HCT116 (cell line): Measurements from ENCODE around the gene CDH22. TPM values are rescaled to one million over a fixed set of nuclear protein-coding genes. Genes with fewer than 3 reads are reported as not detected.

Experiments
- ATAC-seq: fragments of 200-7000 bp; cut with Tn5 transposase; 2 replicates; pipeline ENCODE4 v1.9.1; 2020; ENCODE audit warnings: mild to moderate bottlenecking, moderate library complexity
- BruUV-seq: library from RNA; stranded (reverse); fragments of 400-500 nt; replicated peaks from 2 replicates; lab custom pipeline; 2021; lab: Mats Ljungman, UMichigan
- CTCF ChIA-PET: fragments of 300-600 bp; sonication (Branson Sonifier 250); formaldehyde crosslinking; loops from one replicate; lab custom pipeline; 2021; ENCODE audit warnings: antibody characterized with exemption; lab: Charles Lee
- POLR2A ChIA-PET: fragments of 300-600, 350-600 bp; sonication (Branson Sonifier 250); formaldehyde crosslinking; loops from one replicate; lab custom pipeline; 2021; ENCODE audit warnings: antibody characterized with exemption; lab: Charles Lee
- RAD21 ChIA-PET, 2 experiments: fragments of 300-600 bp; sonication (Branson Sonifier 250); formaldehyde crosslinking; loops; one replicate each; lab custom pipeline; 2023; ENCODE audit warnings: low total read pairs in 2 of 2; ENCODE audit not compliant: uncharacterized antibody in 2 of 2, unreplicated experiment in 2 of 2, low non-redundant PET in 1 of 2; lab: Charles Lee
- DNase-seq: peaks from one replicate; pipeline ENCODE4 v3.0.0-alpha.2; 2010; ENCODE audit warnings: low read depth, low spot score
- H2AFZ ChIP-seq: fragments of 200-600 bp; shearing (Covaris generic), sonication (generic); 2 replicates; pipeline ENCODE4 v1.6.1; 2017; ENCODE audit warnings: low read depth, mixed run types, mixed read lengths, antibody characterized with exemption, low read length; ENCODE audit not compliant: poor library complexity, severe bottlenecking
- H3K27ac ChIP-seq: 2 replicates; pipeline ENCODE4 v1.5.1; 2012; ENCODE audit warnings: low read depth, low read length
- H3K27me3 ChIP-seq: fragments of 200-600 bp; sonication (generic); 2 replicates; pipeline ENCODE4 v1.6.1; 2016; ENCODE audit warnings: mixed run types, low read length, mixed read lengths; ENCODE audit not compliant: insufficient read depth
- H3K36me3 ChIP-seq, 2 experiments: fragments of 200-500 bp in 1 of 2; fragments of 200-600 bp in 1 of 2; sonication (Bioruptor generic) in 1 of 2; sonication (generic) in 1 of 2; 2 replicates each; pipeline versions ENCODE4 v1.5.1 to v1.6.1; 2014 to 2016; ENCODE audit warnings: low read length in 2 of 2, inconsistent platforms in 1 of 2, mixed read lengths in 1 of 2, mixed run types in 1 of 2; ENCODE audit not compliant: insufficient read depth in 2 of 2, control insufficient read depth in 1 of 2
- H3K4me1 ChIP-seq, 2 experiments: fragments of 200-600 bp in 1 of 2; sonication (generic) in 1 of 2; 2 replicates each; pipeline versions ENCODE4 v1.5.1 to v1.6.1; 2012 to 2017; ENCODE audit warnings: low read length in 2 of 2, inconsistent platforms in 1 of 2, mild to moderate bottlenecking in 1 of 2, mixed read lengths in 1 of 2, mixed run types in 1 of 2, moderate library complexity in 1 of 2; ENCODE audit not compliant: insufficient read depth in 2 of 2, control insufficient read depth in 1 of 2
- H3K4me2 ChIP-seq: fragments of 200-600 bp; sonication (generic); 2 replicates; pipeline ENCODE4 v1.6.1; 2017; ENCODE audit warnings: mixed run types, low read length, mixed read lengths
- H3K4me3 ChIP-seq, 2 experiments: fragments of 200-600 bp in 1 of 2; sonication (generic) in 1 of 2; replicated peaks in 1 of 2; 2 replicates each; pipeline ENCODE4 v1.5.1; 2011 to 2016; ENCODE audit warnings: low read length in 2 of 2, control low read depth in 1 of 2, low read depth in 1 of 2, mild to moderate bottlenecking in 1 of 2, mixed read lengths in 1 of 2, mixed run types in 1 of 2
- H3K79me2 ChIP-seq: fragments of 200-600 bp; sonication (generic); 2 replicates; pipeline ENCODE4 v1.6.1; 2017; ENCODE audit warnings: mild to moderate bottlenecking, mixed run types, low read length, moderate library complexity, mixed read lengths; ENCODE audit not compliant: insufficient read depth
- H3K9ac ChIP-seq: fragments of 200-600 bp; sonication (generic); 2 replicates; pipeline ENCODE4 v1.6.1; 2016; ENCODE audit warnings: low read length, mixed read lengths
- H3K9me2 ChIP-seq: fragments of 200-600 bp; sonication (generic), shearing (Covaris generic); 2 replicates; pipeline ENCODE4 v1.6.1; 2017; ENCODE audit warnings: mixed run types, mild to moderate bottlenecking, moderate library complexity; ENCODE audit not compliant: insufficient read depth
- H3K9me3 ChIP-seq, 2 experiments: fragments of 200-500 bp in 1 of 2; fragments of 200-600 bp in 1 of 2; sonication (Bioruptor generic) in 1 of 2; sonication (generic) in 1 of 2; 2 replicates each; pipeline ENCODE4 v1.6.1; 2014 to 2017; ENCODE audit warnings: low read length in 2 of 2, mixed read lengths in 2 of 2, inconsistent platforms in 1 of 2, low read depth in 1 of 2, mild to moderate bottlenecking in 1 of 2, mixed run types in 1 of 2, moderate library complexity in 1 of 2; ENCODE audit not compliant: control insufficient read depth in 1 of 2, insufficient read depth in 1 of 2
- H4K20me1 ChIP-seq: fragments of 200-600 bp; sonication (generic), shearing (Covaris generic); 2 replicates; pipeline ENCODE4 v1.6.1; 2017; ENCODE audit warnings: mixed run types, mild to moderate bottlenecking, moderate library complexity; ENCODE audit not compliant: insufficient read depth
- CEBPB ChIP-seq: IDR thresholded peaks from 2 replicates; pipeline ENCODE4 v1.6.1; 2012; ENCODE audit warnings: low read depth
- EGR1 ChIP-seq: IDR thresholded peaks from 2 replicates; pipeline ENCODE4 v1.6.1; 2012; ENCODE audit warnings: low read depth
- ELF1 ChIP-seq: IDR thresholded peaks from 2 replicates; pipeline ENCODE4 v1.6.1; 2012; ENCODE audit warnings: low read depth, borderline replicate concordance
- EZH2phosphoT487 ChIP-seq: fragments of 200-600 bp; IDR thresholded peaks from 2 replicates; pipeline ENCODE4 v1.6.1; 2018; ENCODE audit warnings: antibody characterized with exemption, borderline replicate concordance
- FOSL1 ChIP-seq: IDR thresholded peaks from 2 replicates; pipeline ENCODE4 v1.6.1; 2012; ENCODE audit warnings: low read depth
- POLR2AphosphoS5 ChIP-seq: IDR thresholded peaks from 2 replicates; pipeline ENCODE4 v1.6.1; 2011; ENCODE audit warnings: mild to moderate bottlenecking, low read depth, low read length, moderate library complexity
- SIN3A ChIP-seq: IDR thresholded peaks from 2 replicates; pipeline ENCODE4 v1.6.1; 2012; ENCODE audit warnings: low read depth
- SP1 ChIP-seq: IDR thresholded peaks from 2 replicates; pipeline ENCODE4 v1.6.1; 2012; ENCODE audit warnings: low read depth
- SRF ChIP-seq: IDR thresholded peaks from 2 replicates; pipeline ENCODE4 v1.6.1; 2012; ENCODE audit warnings: low read depth
- TCF7L2 ChIP-seq: IDR thresholded peaks from 2 replicates; pipeline ENCODE4 v1.7.0; 2011; ENCODE audit warnings: borderline replicate concordance, inconsistent platforms; ENCODE audit not compliant: insufficient read depth, insufficient read length; ENCODE audit errors: extremely low read depth
- YY1 ChIP-seq: IDR thresholded peaks from 2 replicates; pipeline ENCODE4 v1.6.1; 2011; ENCODE audit warnings: low read length, low read depth, moderate library complexity, mild to moderate bottlenecking; ENCODE audit not compliant: insufficient replicate concordance; ENCODE audit errors: extremely low read depth
- ZFX ChIP-seq: fragments of 450-650 bp; IDR thresholded peaks from 2 replicates; pipeline ENCODE4 v1.6.1; 2017
- intact Hi-C: fragments of 100-400 bp; cut with micrococcal nuclease; formaldehyde crosslinking; loops from 2 replicates; pipeline ENCODE4 v1.10.0; 2022
- total RNA-seq: library from RNA; stranded (reverse); gene quantifications from one replicate; pipeline ENCODE4 v1.2.1, GENCODE V29; 2021; ENCODE audit not compliant: unreplicated experiment

Gene CDH22
- total RNA-seq, 1 experiment from 2014 or later, result 1.8 TPM

DNA sequence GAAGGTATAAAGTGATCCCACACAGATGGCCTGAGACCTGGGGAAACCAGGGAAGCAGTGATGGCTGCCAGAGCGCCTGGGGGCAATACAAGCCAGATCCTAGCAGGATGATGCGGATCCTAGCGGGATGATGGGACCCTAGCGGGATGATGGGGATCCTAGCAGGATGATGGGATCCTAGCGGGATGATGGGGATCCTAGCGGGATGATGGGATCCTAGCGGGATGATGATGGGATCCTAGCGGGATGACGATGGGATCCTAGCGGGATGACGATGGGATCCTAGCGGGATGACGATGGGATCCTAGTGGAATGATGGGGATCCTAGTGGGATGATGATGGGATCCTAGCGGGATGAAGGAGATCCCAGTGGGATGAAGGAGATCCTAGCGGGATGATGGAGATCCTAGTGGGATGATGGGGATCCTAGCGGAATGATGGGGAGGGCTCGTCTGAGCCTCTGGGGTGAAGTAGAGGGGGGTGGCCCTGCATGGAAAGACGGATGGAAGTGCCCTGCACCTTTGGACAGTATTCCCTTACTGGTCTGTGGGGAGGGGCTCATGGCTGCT lies 44.2 kb upstream of the CDH22 start:
- ChIA-PET CTCF (no interaction called here), POLR2A (no interaction called here), RAD21 (no interaction called here)
- H3K4me1 ChIP-seq, result 0 out of 4 replicates have a peak, but pooled peaks cover 0 to 3% of the 10 kb centered on the region in 2 experiments
- no TSS peak for BruUV-seq
- no peak overlapping the region for H3K27ac ChIP-seq
- H3K36me3 ChIP-seq, result peaks cover 2 to 9% of the 10 kb centered on the region in 2 experiments; a peak in 1 of 4 replicates
- DNase-seq, result no peak
- no peak overlapping the region for H3K4me3 ChIP-seq
- no peak overlapping the region for H3K9ac ChIP-seq
- intact Hi-C loops, result no loop called here
- no peak for ATAC-seq
- no peaks in the 10 kb centered on the region for H3K79me2 ChIP-seq
- no peaks in the 10 kb centered on the region for H3K27me3 ChIP-seq
- no peaks in the 10 kb centered on the region for H3K9me2 ChIP-seq
- H4K20me1 ChIP-seq, result no peaks in the 10 kb centered on the region
- TF ChIP-seq POLR2AphosphoS5 (peak; percentile 9; the same call in 1 of the 2 replicates), SP1 (no peak)
- no peak overlapping the region for H2AFZ ChIP-seq
- H3K4me2 ChIP-seq, result no peak overlapping the region
- H3K9me3 ChIP-seq, result no peaks in the 10 kb centered on the region

DNA sequence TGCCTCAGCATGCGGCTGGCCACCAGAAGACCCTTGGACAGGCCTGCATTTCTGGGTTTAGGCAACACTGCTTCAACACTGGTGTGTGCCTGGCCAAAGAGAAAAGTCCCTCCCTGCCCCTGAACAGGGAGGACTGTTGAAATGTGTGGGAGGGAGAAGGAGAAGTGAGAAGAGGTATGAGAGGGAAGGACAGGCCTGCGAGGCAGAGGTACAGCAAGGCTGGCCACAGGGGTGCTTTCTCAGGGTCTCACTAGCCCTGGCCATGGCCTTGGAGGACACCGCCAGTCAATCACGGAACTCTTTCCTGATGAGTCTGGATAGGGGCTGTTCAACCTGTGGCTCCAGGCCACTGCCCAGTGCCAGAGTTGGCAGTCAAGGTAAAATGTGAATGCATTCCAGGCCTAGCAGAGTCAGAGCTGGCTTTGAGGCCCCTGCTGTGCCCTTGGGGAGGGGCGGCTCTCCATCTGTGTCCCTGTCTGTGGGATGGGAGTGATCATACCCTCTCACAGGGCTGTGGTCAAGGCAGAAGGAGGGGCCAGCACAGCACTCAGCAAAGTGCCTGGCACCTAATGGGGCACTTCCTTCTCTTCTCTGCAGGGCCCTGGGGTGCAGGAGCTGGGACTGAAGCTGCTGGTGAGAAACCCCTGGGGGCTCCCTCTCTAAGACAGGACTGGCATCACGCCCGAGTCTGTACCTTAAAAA lies 43.2 kb upstream of the CDH22 start:
- H2AFZ ChIP-seq, result no peak overlapping the region
- no peaks in the 10 kb centered on the region for H3K27me3 ChIP-seq
- H3K9me2 ChIP-seq, result no peaks in the 10 kb centered on the region
- POLR2A ChIA-PET, result no interaction called here
- DNase-seq, result no peak
- H3K9ac ChIP-seq, result no peak overlapping the region
- no peak for TF ChIP-seq YY1
- TF ChIP-seq ZFX, result no peak
- no peak for TF ChIP-seq SP1
- no peak for TF ChIP-seq EZH2phosphoT487
- TF ChIP-seq CEBPB, result no peak
- TF ChIP-seq TCF7L2, result no peak
- TF ChIP-seq FOSL1, result no peak
- no peak for TF ChIP-seq EGR1
- TF ChIP-seq ELF1, result no peak
- no peak for TF ChIP-seq SIN3A
- no peak for TF ChIP-seq SRF
- TF ChIP-seq, all 23 proteins: peak for 0
- Histone ChIP-seq H3K27ac (no peak overlapping the region), H3K79me2 (no peaks in the 10 kb centered on the region), H3K4me3 (no peak overlapping the region), H4K20me1 (no peaks in the 10 kb centered on the region), H3K4me2 (no peak overlapping the region), H3K9me3 (no peaks in the 10 kb centered on the region), H3K36me3 (peaks cover 2 to 9% of the 10 kb centered on the region in 2 experiments; a peak in 1 of 4 replicates), H3K4me1 (0 out of 4 replicates have a peak, but pooled peaks cover 0 to 3% of the 10 kb centered on the region in 2 experiments)
- ChIA-PET RAD21 (no interaction called here), CTCF (no interaction called here)
- no peak for ATAC-seq
- intact Hi-C loops, result no loop called here
- no TSS peak for BruUV-seq
